Fibroblast of lung (primary cell): ENCODE results near the gene HP1BP3. TPM values are rescaled to one million over a fixed set of nuclear protein-coding genes. Genes with fewer than 3 reads are reported as not detected.

Source experiments
- DNase-seq, 2 donors: peaks; one replicate each; pipeline versions ENCODE4 v3.0.0 to v3.0.0-alpha.2; 2010; ENCODE audit warnings: low read depth in 2 of 2
- H2AFZ ChIP-seq: 2 replicates; pipeline ENCODE4 v1.5.1; 2012; ENCODE audit warnings: low read length, control low read depth, inconsistent platforms
- H3K27ac ChIP-seq: 2 replicates; pipeline ENCODE4 v1.5.1; 2011; ENCODE audit warnings: low read length, control low read depth; ENCODE audit not compliant: insufficient read depth
- H3K27me3 ChIP-seq: 2 replicates; pipeline ENCODE4 v1.5.1; 2011; ENCODE audit warnings: mild to moderate bottlenecking, low read length; ENCODE audit not compliant: control insufficient read depth, insufficient read depth
- H3K36me3 ChIP-seq: 2 replicates; pipeline ENCODE4 v1.5.1; 2011; ENCODE audit warnings: low read length; ENCODE audit not compliant: control insufficient read depth, insufficient read depth
- H3K4me1 ChIP-seq: 2 replicates; pipeline ENCODE4 v1.5.1; 2011; ENCODE audit warnings: low read length; ENCODE audit not compliant: control insufficient read depth, insufficient read depth; ENCODE audit errors: extremely low read depth
- H3K4me2 ChIP-seq: 2 replicates; pipeline ENCODE4 v1.5.1; 2011; ENCODE audit warnings: low read length, control low read depth; ENCODE audit not compliant: insufficient read depth; ENCODE audit errors: extremely low read depth
- H3K4me3 ChIP-seq, 4 experiments: fragments of 200-600 bp in 1 of 4; sonication (generic) in 1 of 4; replicated peaks in 1 of 4; 2 replicates each; pipeline ENCODE4 v1.5.1; 2011 to 2016; ENCODE audit warnings: low read length in 4 of 4, low read depth in 3 of 4, mild to moderate bottlenecking in 3 of 4, control low read depth in 2 of 4, inconsistent platforms in 1 of 4, mixed read lengths in 1 of 4; ENCODE audit not compliant: insufficient read depth in 1 of 4; ENCODE audit errors: control extremely low read depth in 1 of 4
- H3K79me2 ChIP-seq: 2 replicates; pipeline ENCODE4 v1.5.1; 2012; ENCODE audit warnings: mild to moderate bottlenecking, low read length, inconsistent platforms; ENCODE audit not compliant: control insufficient read depth, insufficient read depth
- H3K9ac ChIP-seq: 2 replicates; pipeline ENCODE4 v1.5.1; 2011; ENCODE audit warnings: mild to moderate bottlenecking, low read length, control low read depth; ENCODE audit not compliant: insufficient read depth
- H3K9me3 ChIP-seq: 2 replicates; pipeline ENCODE4 v1.5.1; 2012; ENCODE audit warnings: low read depth, low read length; ENCODE audit not compliant: control insufficient read depth, insufficient read depth
- H4K20me1 ChIP-seq: 2 replicates; pipeline ENCODE4 v1.5.1; 2011; ENCODE audit warnings: low read length; ENCODE audit not compliant: control insufficient read depth, insufficient read depth; ENCODE audit errors: extremely low read depth
- CTCF ChIP-seq, 2 donors: IDR thresholded peaks in 1 of 2; conservative IDR thresholded peaks in 1 of 2; 1 replicate in 1 of 2; 2 replicates in 1 of 2; pipeline ENCODE4 v1.5.1; 2011 to 2012; ENCODE audit warnings: low read length in 2 of 2, control low read depth in 1 of 2, inconsistent platforms in 1 of 2, low read depth in 1 of 2, mild to moderate bottlenecking in 1 of 2
- EZH2 ChIP-seq: IDR thresholded peaks from 2 replicates; pipeline ENCODE4 v1.5.1; 2012; ENCODE audit warnings: low read length, control low read depth, mild to moderate bottlenecking; ENCODE audit errors: missing control alignments
- polyA plus RNA-seq, 2 donors: library from polyadenylated mRNA; depleted of rRNA in 1 of 2; stranded (reverse) in 1 of 2; unstranded in 1 of 2; fragments of >200 nt; gene quantifications; 2 replicates each; pipeline ENCODE4 v1.2.1, GENCODE V29; 2011 to 2012; ENCODE audit warnings: missing spikeins in 1 of 2
- total RNA-seq: library from RNA; depleted of rRNA; stranded (reverse); fragments of >200 nt; gene quantifications from 2 replicates; pipeline ENCODE4 v1.2.1, GENCODE V29; 2014

The HP1BP3 gene
- total and polyA plus RNA-seq, 2 donors (not counting 1 experiment from before 2014, with no cell fraction given), result 201 to 255 TPM

DNA sequence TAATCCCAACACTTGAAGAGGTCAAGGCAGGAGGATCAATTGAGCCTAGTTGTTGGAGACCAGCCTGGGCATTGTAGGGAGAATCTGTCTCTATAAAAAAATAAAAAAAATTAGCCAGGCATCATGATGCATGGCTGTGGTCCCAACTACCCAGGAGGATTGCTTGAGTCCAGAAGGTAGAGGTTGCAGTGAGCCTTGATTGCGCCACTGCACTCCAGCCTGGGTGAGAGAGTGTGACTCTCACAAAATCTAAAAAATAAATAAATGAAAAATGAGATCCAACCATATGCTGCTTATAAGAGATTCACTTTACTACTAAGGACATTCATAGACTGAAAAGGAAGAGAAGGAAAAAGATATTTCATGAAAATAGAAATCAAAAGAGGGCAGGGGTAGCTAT, 47.1 kb upstream of the HP1BP3 start:
- no peaks in the 10 kb centered on the region for H3K27me3 ChIP-seq
- no peaks in the 10 kb centered on the region for H3K36me3 ChIP-seq
- no peaks in the 10 kb centered on the region for H3K79me2 ChIP-seq
- H3K9ac ChIP-seq, result no peak overlapping the region
- H4K20me1 ChIP-seq, result peaks cover 2% of the 10 kb centered on the region
- no peak overlapping the region for H3K27ac ChIP-seq
- no peak for DNase-seq
- peaks cover 2% of the 10 kb centered on the region for H3K4me1 ChIP-seq
- H3K9me3 ChIP-seq, result no peaks in the 10 kb centered on the region
- H3K4me2 ChIP-seq, result no peak overlapping the region
- TF ChIP-seq CTCF (conservative IDR thresholded peaks at IDR 0.05 in 1 of 2, IDR thresholded peaks at IDR 0.05 in 1 of 2; ENCODE audit: low read depth in 1 of 2, low read length in 2 of 2), result no peak
- TF ChIP-seq EZH2, result no peak
- no peak overlapping the region for H3K4me3 ChIP-seq
- H2AFZ ChIP-seq, result no peak overlapping the region

DNA sequence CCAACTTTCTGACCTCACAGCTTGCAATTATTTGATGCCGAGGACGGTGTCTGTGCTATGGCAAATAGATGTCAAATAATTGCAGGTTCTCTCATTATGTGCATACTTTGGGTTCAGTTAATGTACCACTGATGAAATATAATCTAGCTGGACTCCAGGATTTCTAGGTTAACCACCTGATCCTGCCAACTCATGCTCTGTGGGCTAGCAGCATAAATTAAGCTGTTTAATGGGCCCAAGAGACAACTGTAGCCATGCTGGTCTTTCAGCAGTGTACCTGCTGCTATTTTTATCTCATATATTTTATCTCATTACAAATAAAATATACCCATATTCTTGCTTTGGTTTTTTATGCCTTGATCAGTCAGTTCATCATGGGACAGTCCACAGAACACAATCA, 43.3 kb upstream of the HP1BP3 start:
- no peak for DNase-seq

DNA sequence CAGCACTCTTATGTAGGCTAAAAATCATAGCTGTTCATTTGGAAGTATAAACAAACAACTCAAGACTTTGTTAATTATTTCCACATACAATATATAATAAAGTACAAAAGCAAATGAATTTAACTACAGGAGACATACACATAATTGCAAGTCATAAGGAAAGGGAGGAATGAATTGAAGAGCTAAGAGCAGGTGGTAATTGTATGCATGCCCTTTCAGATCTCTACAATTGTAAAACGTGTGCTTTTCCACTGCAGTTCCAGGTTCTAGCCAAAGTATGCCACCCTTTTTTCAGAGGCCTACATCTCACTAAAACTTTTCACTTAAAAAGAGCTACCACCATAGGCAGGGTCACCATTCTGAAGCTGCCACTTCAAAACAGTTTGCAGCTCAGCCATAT, 42.8 kb upstream of the HP1BP3 start:
- no peaks in the 10 kb centered on the region for H3K79me2 ChIP-seq
- H2AFZ ChIP-seq, result no peak overlapping the region
- no peak overlapping the region for H3K4me3 ChIP-seq
- no peak overlapping the region for H3K4me2 ChIP-seq
- H3K36me3 ChIP-seq, result peaks cover 1% of the 10 kb centered on the region
- H3K9ac ChIP-seq, result no peak overlapping the region
- no peak for DNase-seq
- H3K27me3 ChIP-seq, result no peaks in the 10 kb centered on the region
- peaks cover 2% of the 10 kb centered on the region for H3K4me1 ChIP-seq
- no peak overlapping the region for H3K27ac ChIP-seq
- no peaks in the 10 kb centered on the region for H3K9me3 ChIP-seq
- peaks cover 2% of the 10 kb centered on the region for H4K20me1 ChIP-seq
- TF ChIP-seq CTCF (conservative IDR thresholded peaks at IDR 0.05 in 1 of 2, IDR thresholded peaks at IDR 0.05 in 1 of 2; ENCODE audit: low read depth in 1 of 2, low read length in 2 of 2) (no peak), EZH2 (no peak)

More for the DNA sequence above, 43.3 kb upstream of the HP1BP3 start:
- Histone ChIP-seq H3K4me3 (no peak overlapping the region), H3K27me3 (no peaks in the 10 kb centered on the region), H2AFZ (no peak overlapping the region), H3K36me3 (peaks cover 1% of the 10 kb centered on the region), H3K79me2 (no peaks in the 10 kb centered on the region), H3K4me1 (peaks cover 2% of the 10 kb centered on the region), H3K9me3 (no peaks in the 10 kb centered on the region), H3K27ac (no peak overlapping the region), H4K20me1 (peaks cover 2% of the 10 kb centered on the region), H3K9ac (no peak overlapping the region), H3K4me2 (no peak overlapping the region)
- TF ChIP-seq CTCF (conservative IDR thresholded peaks at IDR 0.05 in 1 of 2, IDR thresholded peaks at IDR 0.05 in 1 of 2; ENCODE audit: low read depth in 1 of 2, low read length in 2 of 2) (no peak), EZH2 (no peak)
